ENCODE measurements around the gene FAF1.
"Not testable (repeated sequence)": the region's sequence is repeated elsewhere in the genome, so short reads cannot be mapped to it uniquely, and the experiment has no call there.

The FAF1 gene

DNA sequence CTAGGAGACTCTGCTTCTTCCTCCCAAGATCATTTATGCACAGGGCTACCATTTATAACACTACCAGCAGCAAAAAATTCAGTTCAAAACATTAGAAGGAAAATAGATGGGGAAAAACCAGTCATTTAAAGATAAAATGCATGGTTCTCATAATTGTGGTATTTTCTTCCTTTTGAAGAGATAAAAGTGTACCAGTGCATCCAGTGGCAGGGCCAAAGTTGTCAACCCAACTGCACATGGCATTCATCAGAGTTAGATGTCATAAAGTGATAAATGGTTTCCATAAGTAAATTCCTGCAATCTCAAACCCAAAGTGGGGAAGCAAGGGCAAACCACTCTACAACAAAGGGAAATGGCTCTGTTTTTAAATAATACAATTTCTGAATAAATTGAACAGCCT is 417.7 kb downstream of the FAF1 start:
- ChIA-PET POLR2A (no interaction called here), CTCF (no interaction called here)
- TF ChIP-seq CTCF (IDR thresholded peaks at IDR 0.05; ENCODE audit: insufficient read depth, low read length, missing control alignments), result no peak
- H3K4me3 ChIP-seq (ENCODE audit: low read depth, low read length), result no peak overlapping the region
- DNase-seq (ENCODE audit: low read depth, low spot score), result no peak

- ChIA-PET POLR2A (no interaction called here), CTCF (no interaction called here)
- no peak for TF ChIP-seq CTCF (IDR thresholded peaks at IDR 0.05; ENCODE audit: insufficient read depth, low read length, missing control alignments)
- DNase-seq (ENCODE audit: low read depth, low spot score), result no peak
- H3K4me3 ChIP-seq (ENCODE audit: low read depth, low read length), result no peak overlapping the region
These were observed 421.6 kb downstream of the FAF1 start for GRCh38 chr1:50538476-50538875.

GRCh38 chr1:50531601-50532000 is 428.5 kb downstream of the FAF1 start:
- TF ChIP-seq CTCF (IDR thresholded peaks at IDR 0.05; ENCODE audit: insufficient read depth, low read length, missing control alignments), result no peak

GRCh38 chr1:50531027-50531426 is 429.0 kb downstream of the FAF1 start:
- ChIA-PET CTCF (no interaction called here), POLR2A (no interaction called here)
- no peak for DNase-seq (ENCODE audit: low read depth, low spot score)
- no peak overlapping the region for H3K4me3 ChIP-seq (ENCODE audit: low read depth, low read length)
- no peak for TF ChIP-seq CTCF (IDR thresholded peaks at IDR 0.05; ENCODE audit: insufficient read depth, low read length, missing control alignments)

More at GRCh38 chr1:50531601-50532000, 428.5 kb downstream of the FAF1 start:
- DNase-seq (ENCODE audit: low read depth, low spot score), result no peak
- ChIA-PET CTCF (no interaction called here), POLR2A (no interaction called here)
- no peak overlapping the region for H3K4me3 ChIP-seq (ENCODE audit: low read depth, low read length)

DNA sequence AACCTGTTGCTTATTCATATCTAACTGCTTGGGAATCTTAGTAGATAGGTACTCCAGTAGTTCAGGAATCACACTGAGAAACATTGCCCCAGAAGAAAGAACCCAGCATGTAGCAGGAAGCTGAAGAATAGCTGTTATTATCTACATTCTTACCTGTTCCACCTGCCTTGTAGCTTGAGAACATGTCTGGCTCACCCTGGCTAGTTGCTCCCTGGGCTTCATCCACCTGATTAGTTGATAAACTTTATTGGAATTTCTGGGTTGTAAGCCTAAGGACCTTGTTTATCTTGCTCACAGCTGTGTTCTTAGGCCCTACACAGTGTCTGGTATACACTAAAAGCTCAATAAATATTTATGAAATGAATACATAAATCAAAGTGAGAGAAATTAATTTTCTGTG is 430.6 kb downstream of the FAF1 start:
- POLR2A ChIA-PET, result no interaction called here
- TF ChIP-seq CTCF (IDR thresholded peaks at IDR 0.05; ENCODE audit: insufficient read depth, low read length, missing control alignments), result no peak
- CTCF ChIA-PET, result interaction anchor here (0.9 kb wide), 1 partner anchor 9 kb away, joined by 3 read pairs; no protein-coding TSS in a partner anchor
- no peak for DNase-seq (ENCODE audit: low read depth, low spot score)
- no peak overlapping the region for H3K4me3 ChIP-seq (ENCODE audit: low read depth, low read length)

DNA sequence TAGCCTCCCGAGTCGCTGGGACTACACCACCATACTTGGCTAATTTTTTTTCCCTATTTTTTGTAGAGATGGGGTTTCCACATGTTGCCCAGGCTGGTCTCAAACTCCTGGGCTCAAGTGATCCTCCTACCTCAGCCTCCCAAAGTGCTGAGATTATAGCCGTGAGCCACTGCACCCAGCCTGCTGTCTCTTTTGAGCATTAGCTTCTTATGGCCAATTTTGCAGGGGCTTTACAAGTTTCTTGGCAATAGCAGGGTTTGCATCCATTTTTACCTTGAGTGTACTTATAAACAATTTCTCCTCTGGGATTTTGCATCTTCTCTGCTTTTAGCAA is 432.1 kb downstream of the FAF1 start:
- POLR2A ChIA-PET; H3K4me3 ChIP-seq (ENCODE audit: low read depth, low read length); DNase-seq (ENCODE audit: low read depth, low spot score); CTCF ChIA-PET: not testable (repeated sequence)

DNA sequence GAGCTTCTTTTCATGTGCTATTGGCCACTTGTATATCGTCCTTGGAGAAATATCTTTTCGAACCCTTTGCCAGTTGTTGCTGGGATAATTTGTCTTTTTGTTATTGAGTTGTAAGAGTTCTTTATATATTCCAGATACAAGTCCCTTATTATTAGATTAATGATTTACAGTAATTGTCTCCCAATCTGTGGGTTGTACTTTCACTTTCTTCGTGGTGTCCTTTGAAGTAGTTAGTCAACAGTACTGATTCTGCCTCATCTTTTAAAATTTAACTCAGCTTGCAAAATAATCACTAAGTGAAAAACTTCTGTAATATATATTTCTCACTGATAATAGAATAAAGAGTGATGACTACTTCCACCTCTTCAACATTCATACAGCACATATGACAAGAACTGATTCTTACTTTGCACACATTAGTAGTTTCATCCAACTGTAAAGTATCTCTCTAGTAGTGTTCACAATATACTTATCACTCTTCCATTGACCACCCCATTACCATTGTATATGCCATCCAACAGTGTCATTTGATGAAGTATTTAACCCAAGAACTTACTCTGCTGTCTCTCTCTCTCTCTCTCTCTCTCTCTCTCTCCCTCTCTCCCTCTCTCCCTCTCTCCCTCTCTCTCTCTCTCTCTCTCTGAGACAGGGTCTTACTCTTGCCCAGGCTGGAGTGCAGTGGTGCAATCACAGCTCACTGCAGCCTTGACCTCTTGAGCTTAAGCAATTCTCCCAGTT is 432.6 kb downstream of the FAF1 start:
- ChIA-PET POLR2A (no interaction called here), CTCF (no interaction called here)
- TF ChIP-seq CTCF (IDR thresholded peaks at IDR 0.05; ENCODE audit: insufficient read depth, low read length, missing control alignments), result no peak
- H3K4me3 ChIP-seq (ENCODE audit: low read depth, low read length), result no peak overlapping the region
- no peak for DNase-seq (ENCODE audit: low read depth, low spot score)
